ENCODE data around the gene FAM170B.

Gene FAM170B

DNA sequence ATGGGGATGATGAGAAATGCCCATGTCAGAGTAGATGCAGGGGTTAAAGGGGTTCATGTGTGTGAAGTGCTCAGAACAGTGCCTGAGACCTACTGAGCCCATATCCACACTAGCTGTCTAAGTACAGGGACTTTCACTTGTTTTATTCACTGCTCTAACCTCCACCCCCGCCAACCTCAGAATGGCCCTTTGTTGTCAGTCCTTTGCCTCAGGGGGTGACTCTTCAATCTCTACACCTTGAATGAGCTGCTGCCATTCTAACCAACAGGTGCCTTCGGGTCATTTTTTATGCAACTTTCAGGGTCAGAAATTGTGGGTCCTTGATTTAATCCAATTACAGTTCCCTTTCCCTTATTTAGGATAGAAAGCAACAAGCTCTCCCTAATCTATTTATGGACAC lies 44.7 kb downstream of the FAM170B start:
- no peak overlapping the region for H3K27ac ChIP-seq (ENCODE audit: low read depth, low read length, poor library complexity, severe bottlenecking)
- H3K4me3 ChIP-seq (ENCODE audit: low read depth, low read length, poor library complexity, severe bottlenecking): no peak overlapping the region
- no peak for TF ChIP-seq EZH2 (IDR thresholded peaks at IDR 0.05; ENCODE audit: borderline replicate concordance, low read length)
- TF ChIP-seq, protein P1, sequence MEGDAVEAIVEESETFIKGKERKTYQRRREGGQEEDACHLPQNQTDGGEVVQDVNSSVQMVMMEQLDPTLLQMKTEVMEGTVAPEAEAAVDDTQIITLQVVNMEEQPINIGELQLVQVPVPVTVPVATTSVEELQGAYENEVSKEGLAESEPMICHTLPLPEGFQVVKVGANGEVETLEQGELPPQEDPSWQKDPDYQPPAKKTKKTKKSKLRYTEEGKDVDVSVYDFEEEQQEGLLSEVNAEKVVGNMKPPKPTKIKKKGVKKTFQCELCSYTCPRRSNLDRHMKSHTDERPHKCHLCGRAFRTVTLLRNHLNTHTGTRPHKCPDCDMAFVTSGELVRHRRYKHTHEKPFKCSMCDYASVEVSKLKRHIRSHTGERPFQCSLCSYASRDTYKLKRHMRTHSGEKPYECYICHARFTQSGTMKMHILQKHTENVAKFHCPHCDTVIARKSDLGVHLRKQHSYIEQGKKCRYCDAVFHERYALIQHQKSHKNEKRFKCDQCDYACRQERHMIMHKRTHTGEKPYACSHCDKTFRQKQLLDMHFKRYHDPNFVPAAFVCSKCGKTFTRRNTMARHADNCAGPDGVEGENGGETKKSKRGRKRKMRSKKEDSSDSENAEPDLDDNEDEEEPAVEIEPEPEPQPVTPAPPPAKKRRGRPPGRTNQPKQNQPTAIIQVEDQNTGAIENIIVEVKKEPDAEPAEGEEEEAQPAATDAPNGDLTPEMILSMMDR (IDR thresholded peaks at IDR 0.05; ENCODE audit: low read length): no peak
- H3K4me2 ChIP-seq (ENCODE audit: low read length): no peak overlapping the region
- H3K4me1 ChIP-seq (ENCODE audit: insufficient read depth, low read length, severe bottlenecking): no peaks in the 10 kb centered on the region
- H3K27me3 ChIP-seq (ENCODE audit: insufficient read depth, low read length): no peaks in the 10 kb centered on the region; the same call in 1 of the 2 replicates
- H2AFZ ChIP-seq (ENCODE audit: low read length): no peak overlapping the region
- H3F3A ChIP-seq (ENCODE audit: insufficient read depth, low read length): no peaks in the 10 kb centered on the region
- H3K9ac ChIP-seq (ENCODE audit: low read length): no peak overlapping the region
- no peaks in the 10 kb centered on the region for H4K20me1 ChIP-seq (ENCODE audit: insufficient read depth, low read length)
- peaks cover 3% of the 10 kb centered on the region; the same call in 1 of the 2 replicates for H3K9me3 ChIP-seq (ENCODE audit: low read length)
- H3K9me2 ChIP-seq (ENCODE audit: low read depth, low read length): no peaks in the 10 kb centered on the region
- no peaks in the 10 kb centered on the region for H3K79me2 ChIP-seq (ENCODE audit: insufficient read depth, low read length)
- no peaks in the 10 kb centered on the region for H3K36me3 ChIP-seq (ENCODE audit: insufficient read depth, low read length)

DNA sequence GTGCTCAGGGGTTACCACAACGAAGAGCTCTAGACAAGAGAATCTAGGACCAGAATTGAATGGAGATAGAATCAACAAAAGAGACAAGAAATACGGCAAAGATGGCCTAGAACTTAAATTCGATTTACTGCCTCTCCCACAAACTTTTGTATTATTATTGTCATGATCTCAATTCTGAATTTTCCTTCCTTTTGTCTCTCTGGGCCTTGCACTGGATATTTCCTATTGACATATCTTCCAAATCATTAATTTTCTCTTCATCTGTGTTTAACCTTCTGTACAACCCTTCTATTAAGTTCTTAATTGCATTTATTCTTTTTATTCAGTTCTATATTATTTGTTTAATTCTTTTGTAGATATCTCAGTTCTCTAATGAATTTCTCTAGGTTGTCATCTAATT lies 46.9 kb downstream of the FAM170B start:
- no peak overlapping the region for H3K4me2 ChIP-seq (ENCODE audit: low read length)
- no peaks in the 10 kb centered on the region for H3K9me2 ChIP-seq (ENCODE audit: low read depth, low read length)
- H3K79me2 ChIP-seq (ENCODE audit: insufficient read depth, low read length): no peaks in the 10 kb centered on the region
- H3F3A ChIP-seq (ENCODE audit: insufficient read depth, low read length): no peaks in the 10 kb centered on the region
- H3K4me3 ChIP-seq (ENCODE audit: low read depth, low read length, poor library complexity, severe bottlenecking): no peak overlapping the region
- no peaks in the 10 kb centered on the region for H3K36me3 ChIP-seq (ENCODE audit: insufficient read depth, low read length)
- H4K20me1 ChIP-seq (ENCODE audit: insufficient read depth, low read length): no peaks in the 10 kb centered on the region
- no peak overlapping the region for H2AFZ ChIP-seq (ENCODE audit: low read length)
- peaks cover 3% of the 10 kb centered on the region; the same call in 1 of the 2 replicates for H3K9me3 ChIP-seq (ENCODE audit: low read length)
- no peaks in the 10 kb centered on the region for H3K4me1 ChIP-seq (ENCODE audit: insufficient read depth, low read length, severe bottlenecking)
- no peak overlapping the region for H3K27ac ChIP-seq (ENCODE audit: low read depth, low read length, poor library complexity, severe bottlenecking)
- no peaks in the 10 kb centered on the region; the same call in 1 of the 2 replicates for H3K27me3 ChIP-seq (ENCODE audit: insufficient read depth, low read length)
- H3K9ac ChIP-seq (ENCODE audit: low read length): no peak overlapping the region
- TF ChIP-seq, protein P1 (IDR thresholded peaks at IDR 0.05; ENCODE audit: low read length): no peak
- TF ChIP-seq EZH2 (IDR thresholded peaks at IDR 0.05; ENCODE audit: borderline replicate concordance, low read length): no peak

DNA sequence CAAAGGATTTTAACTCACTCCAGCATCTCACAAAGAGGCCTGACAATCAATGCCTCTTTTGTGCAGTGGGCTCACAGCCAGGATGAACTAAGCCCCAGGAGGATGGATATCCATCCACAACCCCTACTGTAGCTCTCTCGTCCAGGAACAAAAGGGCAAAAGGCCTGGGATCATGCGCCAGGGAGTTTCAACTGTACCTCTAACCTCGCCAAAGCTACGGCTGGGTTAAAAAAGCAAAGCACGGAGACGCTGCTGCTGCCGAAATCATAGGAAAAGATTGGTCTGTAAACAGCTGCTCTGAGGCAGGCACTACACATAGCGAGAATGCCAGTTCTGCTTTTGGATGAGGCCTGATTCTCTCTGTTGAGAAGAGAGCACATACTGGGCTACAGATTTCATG lies 50.6 kb downstream of the FAM170B start:
- Histone ChIP-seq H3K4me3 (ENCODE audit: low read depth, low read length, poor library complexity, severe bottlenecking) (no peak overlapping the region), H3K9ac (ENCODE audit: low read length) (no peak overlapping the region), H4K20me1 (ENCODE audit: insufficient read depth, low read length) (no peaks in the 10 kb centered on the region), H3K4me1 (ENCODE audit: insufficient read depth, low read length, severe bottlenecking) (no peaks in the 10 kb centered on the region), H3K36me3 (ENCODE audit: insufficient read depth, low read length) (no peaks in the 10 kb centered on the region), H3K9me3 (ENCODE audit: low read length) (peaks cover 3% of the 10 kb centered on the region; the same call in 1 of the 2 replicates), H3K4me2 (ENCODE audit: low read length) (no peak overlapping the region), H3K27me3 (ENCODE audit: insufficient read depth, low read length) (no peaks in the 10 kb centered on the region; the same call in 1 of the 2 replicates), H3K27ac (ENCODE audit: low read depth, low read length, poor library complexity, severe bottlenecking) (no peak overlapping the region), H3F3A (ENCODE audit: insufficient read depth, low read length) (no peaks in the 10 kb centered on the region), H3K9me2 (ENCODE audit: low read depth, low read length) (no peaks in the 10 kb centered on the region), H2AFZ (ENCODE audit: low read length) (no peak overlapping the region), H3K79me2 (ENCODE audit: insufficient read depth, low read length) (no peaks in the 10 kb centered on the region)
- TF ChIP-seq EZH2 (IDR thresholded peaks at IDR 0.05; ENCODE audit: borderline replicate concordance, low read length): no peak
- TF ChIP-seq, protein P1 (IDR thresholded peaks at IDR 0.05; ENCODE audit: low read length): no peak

All from OCI-LY1 (cell line).